Head of caudate nucleus (tissue), 42 donors: ENCODE measurements around the gene OVOL1.

Source experiments
- DNase-seq, 42 donors: peaks; one replicate each; pipeline versions ENCODE4 v3.0.0 to v3.0.0-alpha.2; 2020 to 2021; ENCODE audit warnings: mixed read lengths in 7 of 42
- intact Hi-C: fragments of 100-400 bp; cut with DNase I; formaldehyde crosslinking; loops from one replicate; pipeline ENCODE4 v1.15.0; 2022

OVOL1 gene

DNA sequence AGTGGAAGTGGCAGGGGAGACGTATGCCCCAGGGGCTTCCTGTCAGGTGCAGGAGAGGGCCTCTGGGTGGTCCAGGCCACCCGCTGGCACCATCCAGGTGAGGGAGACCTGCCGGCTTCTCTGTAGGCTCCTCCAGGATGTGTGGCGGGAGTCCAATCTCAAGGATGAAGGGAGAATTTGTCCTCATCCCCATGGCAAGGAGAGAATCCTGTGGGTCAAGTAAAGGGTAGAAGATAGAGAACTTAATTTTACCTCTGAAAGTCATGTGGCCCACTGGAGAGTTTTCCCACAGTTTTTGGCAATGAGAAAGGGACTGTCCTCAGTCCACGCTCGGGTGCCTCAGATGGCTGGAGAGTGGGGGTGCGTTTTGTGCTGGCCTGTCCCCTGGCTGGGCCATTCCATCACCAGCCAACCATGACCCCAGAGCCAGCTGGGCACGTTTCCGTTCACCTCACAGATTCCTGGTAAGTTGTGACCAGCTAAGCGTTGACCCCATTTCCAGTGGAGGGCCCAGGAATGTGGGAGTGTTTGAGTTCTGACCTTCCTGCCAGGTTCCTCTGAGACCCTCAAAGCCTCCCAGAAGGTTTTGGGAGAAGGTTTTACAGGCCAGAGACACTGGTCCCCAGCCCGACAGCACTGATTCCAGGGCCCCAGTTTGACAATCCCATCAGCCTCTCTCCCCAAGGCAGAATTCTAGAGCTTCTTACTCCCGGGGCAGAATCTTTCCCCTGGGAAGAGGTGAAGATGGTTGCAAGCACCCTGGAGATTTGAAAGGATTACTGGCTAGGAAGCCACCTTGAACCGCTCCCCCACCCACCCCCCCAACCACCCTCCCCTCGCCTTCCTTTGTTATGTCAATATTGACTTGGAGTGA, 2.6 kb downstream of the OVOL1 start:
- DNase-seq = no peak
- intact Hi-C loops = no loop called here

DNA sequence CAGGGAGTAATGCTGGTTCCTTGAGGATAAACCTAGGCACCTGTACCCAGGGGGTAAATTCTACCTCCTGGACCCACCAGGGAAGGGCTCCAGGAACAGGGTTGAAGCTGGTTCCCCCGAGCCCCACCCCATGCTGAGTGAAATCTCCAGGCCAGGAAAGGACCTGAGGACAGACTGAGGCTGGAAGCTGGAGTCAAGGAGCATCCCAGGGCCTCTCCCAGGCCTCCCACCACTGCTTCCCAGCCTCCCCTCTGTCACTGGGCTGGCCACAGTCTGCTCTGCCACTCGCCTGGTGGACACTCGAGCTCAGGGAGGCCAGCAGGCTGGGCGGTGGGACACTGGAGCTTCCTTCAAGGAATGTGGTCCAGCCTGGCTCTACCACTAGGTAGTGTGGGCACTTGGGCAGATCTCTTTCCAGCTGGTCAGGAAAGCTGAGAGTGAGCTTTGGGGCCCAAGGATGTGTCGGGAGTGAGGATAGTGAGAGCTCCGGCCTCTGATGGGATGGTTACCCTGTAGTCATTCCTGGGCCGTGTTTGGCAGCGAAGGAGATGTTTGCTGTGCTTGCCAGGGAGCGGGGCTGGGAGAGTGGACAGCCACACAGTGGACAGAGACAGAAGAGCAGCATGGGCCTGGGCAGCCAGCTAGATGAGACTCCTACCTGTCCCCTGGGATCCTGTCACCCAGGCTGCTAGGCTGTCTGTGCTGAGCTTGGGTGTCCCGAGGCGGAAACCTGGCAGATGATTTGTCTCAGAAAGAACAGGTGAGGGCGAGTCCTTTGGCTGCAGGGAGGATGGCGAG, 3.4 kb downstream of the OVOL1 start:
- intact Hi-C loops = no loop called here
- DNase-seq = no peak

GRCh38 chr11:65790902-65791650, 4.2 kb downstream of the OVOL1 start:
- intact Hi-C loops = no loop called here
- DNase-seq = no peak

DNA sequence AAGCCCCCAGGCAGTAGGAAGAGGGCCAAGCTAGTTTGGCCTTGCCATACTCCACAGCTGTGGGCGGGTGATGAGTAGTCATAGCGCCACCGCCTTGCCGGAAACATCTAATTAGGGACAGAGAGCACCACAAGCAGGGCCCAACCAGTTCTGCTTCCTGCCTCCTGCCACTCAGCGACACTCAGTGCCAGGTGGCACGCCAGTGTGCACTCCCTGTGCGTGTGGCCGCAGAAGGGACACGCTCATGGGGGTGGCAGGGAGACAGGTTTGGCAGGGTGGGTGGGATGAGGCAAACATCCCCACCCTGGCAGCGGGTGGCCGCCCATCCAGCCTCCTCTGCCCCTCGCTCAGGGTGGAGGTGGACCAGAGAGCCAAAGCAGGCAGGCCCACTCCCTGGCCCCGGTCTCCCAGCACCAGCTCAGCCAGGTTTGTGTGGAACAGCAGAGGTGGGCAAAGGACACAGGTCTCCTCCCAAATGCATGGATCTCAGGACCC, 4.9 kb downstream of the OVOL1 start:
- intact Hi-C loops = no loop called here
- DNase-seq = no peak

DNA sequence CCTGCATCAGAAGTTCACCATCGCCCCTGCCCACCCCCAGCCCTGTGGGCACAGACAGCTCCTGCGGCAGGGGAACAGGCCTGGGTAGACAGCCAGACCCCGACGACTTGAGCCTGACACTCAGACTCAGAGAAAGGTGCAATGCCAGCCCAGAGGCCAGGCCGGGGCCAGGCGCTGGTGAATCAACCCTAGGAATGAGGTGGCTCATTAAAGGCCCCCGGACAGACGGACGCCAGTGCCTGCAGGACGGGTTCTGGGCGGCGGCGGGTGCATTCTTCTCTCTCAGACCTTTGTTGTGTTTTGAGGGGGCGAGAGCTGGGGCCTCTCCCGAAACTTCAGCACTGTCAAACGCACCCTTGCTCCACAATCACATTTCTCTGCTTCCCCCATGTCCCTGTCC, 5.6 kb downstream of the OVOL1 start:
- intact Hi-C loops = no loop called here
- DNase-seq = no peak

DNA sequence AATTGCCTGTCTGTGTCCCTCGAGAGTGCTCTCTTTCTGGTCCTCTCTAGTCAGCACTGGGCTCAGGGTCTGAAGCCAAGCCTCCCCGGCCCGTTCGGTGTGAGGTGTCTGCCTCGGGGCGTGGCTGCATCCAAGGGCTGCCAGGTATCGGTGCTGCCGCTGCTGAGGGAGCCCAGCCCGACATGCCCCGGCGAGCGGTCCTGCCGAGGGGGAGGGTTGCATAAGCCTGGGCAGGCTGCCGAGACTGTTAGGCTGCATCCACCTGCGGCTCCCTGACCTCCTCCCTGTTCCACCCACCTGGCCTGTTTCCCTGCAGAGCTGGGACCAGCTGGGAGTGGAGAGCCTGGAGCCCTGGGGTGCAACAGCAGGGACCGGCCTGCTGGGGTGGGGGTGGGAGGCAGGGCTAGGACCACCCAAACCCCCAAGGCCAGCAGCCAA, 6.3 kb downstream of the OVOL1 start:
- intact Hi-C loops = no loop called here
- no peak for DNase-seq

DNA sequence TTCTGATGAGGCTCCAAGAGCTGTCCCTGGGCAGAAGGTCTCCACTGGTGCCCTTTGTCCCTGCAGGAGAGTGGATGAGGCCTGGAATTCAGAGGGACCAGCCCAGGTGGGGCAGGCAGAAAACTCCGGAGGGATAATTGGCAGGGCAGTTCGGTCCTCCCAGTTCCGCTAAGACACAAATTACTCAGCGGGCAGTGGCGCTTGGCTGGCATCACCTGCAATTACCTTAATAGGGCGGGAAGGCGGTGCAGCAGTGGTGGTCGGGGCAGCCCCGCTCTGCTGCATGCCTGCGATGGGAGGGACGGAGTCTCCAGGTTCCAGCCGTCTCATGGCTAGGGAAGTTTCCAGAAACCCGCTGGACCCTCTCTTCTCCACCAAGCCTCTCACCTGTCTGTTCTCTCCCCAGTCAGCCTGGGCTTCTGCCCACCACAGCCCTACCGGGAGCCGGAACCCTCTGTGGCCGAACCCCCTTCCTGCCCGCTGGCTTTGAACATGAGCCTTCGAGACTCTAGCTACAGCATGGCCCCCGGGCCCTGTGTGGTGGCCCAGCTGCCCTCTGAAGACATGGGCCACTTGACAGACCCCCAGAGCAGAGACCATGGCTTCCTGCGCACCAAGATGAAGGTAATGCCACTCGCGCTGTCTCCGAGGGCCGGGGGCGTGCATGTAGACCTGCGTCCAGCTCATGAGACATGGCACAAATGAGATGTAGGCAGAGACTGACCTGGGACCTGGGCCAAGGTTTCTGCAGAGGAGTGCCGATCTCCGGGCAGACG, 7.0 kb downstream of the OVOL1 start:
- DNase-seq = no peak
- intact Hi-C loops = no loop called here

DNA sequence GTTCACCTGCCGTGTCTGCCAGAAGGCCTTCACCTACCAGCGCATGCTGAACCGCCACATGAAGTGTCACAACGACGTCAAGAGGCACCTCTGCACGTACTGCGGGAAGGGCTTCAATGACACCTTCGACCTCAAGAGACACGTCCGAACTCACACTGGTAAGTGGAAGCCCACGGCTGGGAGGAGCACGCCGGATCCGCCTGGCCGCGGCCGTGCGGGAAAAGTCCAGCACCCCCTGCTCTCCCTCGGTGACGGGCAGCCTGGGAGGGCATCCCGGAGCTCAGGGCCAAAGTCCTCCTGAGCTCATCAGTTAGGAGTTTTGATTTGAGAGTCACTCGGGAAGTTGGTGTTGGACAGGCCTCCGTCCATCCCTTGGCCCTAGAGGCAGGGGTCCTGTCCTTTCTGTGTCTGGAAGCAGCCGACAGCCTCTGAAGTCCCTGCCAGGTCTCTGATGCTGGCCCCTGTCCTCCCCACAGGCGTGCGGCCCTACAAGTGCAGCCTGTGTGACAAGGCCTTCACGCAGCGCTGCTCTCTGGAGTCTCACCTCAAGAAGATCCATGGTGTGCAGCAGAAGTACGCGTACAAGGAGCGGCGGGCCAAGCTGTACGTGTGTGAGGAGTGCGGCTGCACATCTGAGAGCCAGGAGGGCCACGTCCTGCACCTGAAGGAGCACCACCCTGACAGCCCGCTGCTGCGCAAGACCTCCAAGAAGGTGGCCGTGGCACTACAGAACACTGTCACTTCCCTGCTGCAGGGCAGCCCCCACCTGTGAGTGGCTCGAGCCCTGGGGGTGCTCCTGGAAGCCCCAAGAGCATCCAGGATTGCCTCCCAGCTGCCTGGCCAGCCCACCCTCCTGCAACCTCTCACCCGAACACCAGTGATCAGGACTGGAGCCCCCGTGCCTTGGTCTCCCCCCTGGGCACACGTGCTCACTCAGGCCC, 8.0 kb downstream of the OVOL1 start:
- intact Hi-C loops = no loop called here
- DNase-seq = no peak

GRCh38 chr11:65796726-65797601, 10.1 kb downstream of the OVOL1 start:
- DNase-seq = no peak
- intact Hi-C loops = no loop called here

- intact Hi-C loops = no loop called here
- no peak for DNase-seq
Observed at GRCh38 chr11:65797711-65798110, 10.8 kb downstream of the OVOL1 start.

- no peak for DNase-seq
- intact Hi-C loops = no loop called here
Observed at GRCh38 chr11:65798882-65799281, 12.0 kb downstream of the OVOL1 start.

- DNase-seq = no peak
- intact Hi-C loops = no loop called here
Observed at GRCh38 chr11:65801153-65801987, 14.5 kb downstream of the OVOL1 start.

GRCh38 chr11:65802841-65803240, 16.0 kb downstream of the OVOL1 start:
- DNase-seq = no peak
- intact Hi-C loops = no loop called here

GRCh38 chr11:65803797-65804492, 17.1 kb downstream of the OVOL1 start:
- intact Hi-C loops = no loop called here
- no peak for DNase-seq

- intact Hi-C loops = no loop called here
Observed at GRCh38 chr11:65806979-65807378, 20.1 kb downstream of the OVOL1 start.

More at GRCh38 chr11:65806979-65807378, 20.1 kb downstream of the OVOL1 start:
- DNase-seq = no peak
